HL-60 (cell line): ENCODE measurements around the gene PROCA1.

Experiments used
- DNase-seq, 2 experiments: peaks; one replicate each; pipeline ENCODE4 v3.0.0-alpha.2; 2010 to 2020; ENCODE audit warnings: low read depth in 1 of 2, low spot score in 1 of 2
- H3K27ac ChIP-seq: fragments of 250-450 bp; sonication (Bioruptor Pico); replicated peaks from 2 replicates; pipeline ENCODE4 v1.5.1; 2020; ENCODE audit warnings: mild to moderate bottlenecking, moderate library complexity
- H3K27me3 ChIP-seq: fragments of 250-450 bp; sonication (Bioruptor Pico); 2 replicates; pipeline ENCODE4 v1.5.1; 2021; ENCODE audit warnings: mild to moderate bottlenecking, moderate library complexity; ENCODE audit not compliant: insufficient read depth, poor library complexity, severe bottlenecking
- H3K4me3 ChIP-seq: replicated peaks from 2 replicates; pipeline ENCODE4 v1.5.1; 2011; ENCODE audit warnings: mild to moderate bottlenecking, control low read depth, low read length; ENCODE audit not compliant: insufficient read depth
- CTCF ChIP-seq: IDR thresholded peaks from one replicate; pipeline ENCODE4 v1.5.1; 2011; ENCODE audit warnings: low read length, control low read depth, inconsistent platforms; ENCODE audit not compliant: insufficient read depth
- GABPA ChIP-seq: IDR thresholded peaks from 2 replicates; pipeline ENCODE4 v1.6.1; 2012; ENCODE audit warnings: low read depth
- POLR2AphosphoS5 ChIP-seq: IDR thresholded peaks from 2 replicates; pipeline ENCODE4 v1.6.1; 2012; ENCODE audit warnings: low read depth
- SPI1 ChIP-seq: IDR thresholded peaks from 2 replicates; pipeline ENCODE4 v1.6.1; 2012; ENCODE audit warnings: low read depth, mild to moderate bottlenecking, borderline replicate concordance
- TF ChIP-seq, protein P1 (sequence below): IDR thresholded peaks from 2 replicates; pipeline ENCODE4 v1.6.1; 2012; ENCODE audit warnings: low read depth; ENCODE audit not compliant: insufficient replicate concordance

PROCA1 gene

DNA sequence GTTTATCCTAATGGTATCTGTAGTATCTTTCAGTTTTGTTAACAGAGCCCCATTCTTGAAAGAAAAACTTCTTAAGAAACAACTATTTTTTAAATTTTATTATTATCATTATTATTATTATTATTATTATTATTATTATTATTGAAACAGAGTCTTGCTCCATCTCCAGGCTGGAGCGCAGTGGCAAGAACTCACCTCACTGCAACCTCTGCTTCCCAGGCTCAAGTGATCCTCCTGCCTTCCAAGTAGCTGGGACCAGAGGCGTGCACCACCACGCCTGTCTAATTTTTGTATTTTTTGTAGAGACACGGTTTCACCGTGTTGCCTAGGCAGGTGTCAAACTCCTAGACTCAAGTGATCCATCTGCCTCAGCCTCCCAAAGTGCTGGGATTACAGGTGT is 26.3 kb downstream of the PROCA1 start:
- Histone ChIP-seq H3K27me3 (no peaks in the 10 kb centered on the region), H3K27ac (no peak overlapping the region), H3K4me3 (no peak overlapping the region)
- no peak for DNase-seq
- TF ChIP-seq CTCF (no peak), GABPA (no peak), POLR2AphosphoS5 (no peak), SPI1 (no peak)
- TF ChIP-seq, protein P1, sequence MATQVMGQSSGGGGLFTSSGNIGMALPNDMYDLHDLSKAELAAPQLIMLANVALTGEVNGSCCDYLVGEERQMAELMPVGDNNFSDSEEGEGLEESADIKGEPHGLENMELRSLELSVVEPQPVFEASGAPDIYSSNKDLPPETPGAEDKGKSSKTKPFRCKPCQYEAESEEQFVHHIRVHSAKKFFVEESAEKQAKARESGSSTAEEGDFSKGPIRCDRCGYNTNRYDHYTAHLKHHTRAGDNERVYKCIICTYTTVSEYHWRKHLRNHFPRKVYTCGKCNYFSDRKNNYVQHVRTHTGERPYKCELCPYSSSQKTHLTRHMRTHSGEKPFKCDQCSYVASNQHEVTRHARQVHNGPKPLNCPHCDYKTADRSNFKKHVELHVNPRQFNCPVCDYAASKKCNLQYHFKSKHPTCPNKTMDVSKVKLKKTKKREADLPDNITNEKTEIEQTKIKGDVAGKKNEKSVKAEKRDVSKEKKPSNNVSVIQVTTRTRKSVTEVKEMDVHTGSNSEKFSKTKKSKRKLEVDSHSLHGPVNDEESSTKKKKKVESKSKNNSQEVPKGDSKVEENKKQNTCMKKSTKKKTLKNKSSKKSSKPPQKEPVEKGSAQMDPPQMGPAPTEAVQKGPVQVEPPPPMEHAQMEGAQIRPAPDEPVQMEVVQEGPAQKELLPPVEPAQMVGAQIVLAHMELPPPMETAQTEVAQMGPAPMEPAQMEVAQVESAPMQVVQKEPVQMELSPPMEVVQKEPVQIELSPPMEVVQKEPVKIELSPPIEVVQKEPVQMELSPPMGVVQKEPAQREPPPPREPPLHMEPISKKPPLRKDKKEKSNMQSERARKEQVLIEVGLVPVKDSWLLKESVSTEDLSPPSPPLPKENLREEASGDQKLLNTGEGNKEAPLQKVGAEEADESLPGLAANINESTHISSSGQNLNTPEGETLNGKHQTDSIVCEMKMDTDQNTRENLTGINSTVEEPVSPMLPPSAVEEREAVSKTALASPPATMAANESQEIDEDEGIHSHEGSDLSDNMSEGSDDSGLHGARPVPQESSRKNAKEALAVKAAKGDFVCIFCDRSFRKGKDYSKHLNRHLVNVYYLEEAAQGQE = no peak

DNA sequence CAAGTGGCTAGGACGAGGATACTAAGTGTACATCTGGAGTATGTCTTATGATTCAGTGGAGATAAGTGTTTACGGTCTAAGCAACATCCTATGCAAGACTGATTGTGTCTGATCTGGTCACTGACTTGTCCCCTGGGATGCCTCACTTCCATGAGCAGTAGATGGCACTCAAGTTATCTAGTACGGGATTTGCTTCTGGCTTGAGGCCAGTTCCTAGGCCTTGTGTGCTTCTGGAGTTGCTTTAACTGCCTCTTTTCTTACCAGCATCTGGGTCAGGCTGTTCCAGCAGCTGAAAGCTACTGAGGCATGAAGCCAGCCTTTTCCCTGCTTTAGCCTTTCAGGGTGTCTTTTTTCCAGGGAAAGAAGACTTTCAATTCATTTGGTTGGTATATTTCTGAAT is 26.7 kb downstream of the PROCA1 start:
- H3K4me3 ChIP-seq = no peak overlapping the region
- TF ChIP-seq GABPA (no peak), CTCF (no peak), POLR2AphosphoS5 (no peak), SPI1 (no peak)

DNA sequence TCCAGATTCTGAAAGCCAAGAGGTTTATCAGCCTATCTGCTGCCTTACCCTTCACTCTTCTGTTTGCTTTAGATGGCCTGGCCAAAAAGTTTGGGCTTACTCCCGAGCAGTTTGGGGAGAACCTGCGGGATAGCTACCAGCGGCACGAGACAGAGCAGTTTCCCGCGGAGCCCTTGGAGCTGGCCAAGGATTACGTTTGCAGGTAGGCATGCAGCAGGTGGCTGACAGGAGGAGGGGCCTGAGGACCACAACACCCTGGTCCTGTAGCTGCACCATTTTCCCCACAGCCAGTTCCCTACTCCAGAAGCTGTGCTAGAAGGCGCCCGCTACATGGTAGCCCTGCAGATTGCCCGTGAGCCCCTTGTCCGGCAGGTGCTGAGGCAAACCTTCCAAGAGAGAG is 29.0 kb downstream of the PROCA1 start:
- TF ChIP-seq SPI1 = no peak
- no peak for TF ChIP-seq GABPA
- no peak for TF ChIP-seq CTCF
- no peak for TF ChIP-seq POLR2AphosphoS5
- TF ChIP-seq, protein P1 = no peak
- Histone ChIP-seq H3K4me3 (no peak overlapping the region), H3K27ac (no peak overlapping the region), H3K27me3 (no peaks in the 10 kb centered on the region)
- DNase-seq = no peak

More for the DNA sequence above, 26.7 kb downstream of the PROCA1 start:
- no peak for DNase-seq
- H3K27me3 ChIP-seq = no peaks in the 10 kb centered on the region
- H3K27ac ChIP-seq = no peak overlapping the region

DNA sequence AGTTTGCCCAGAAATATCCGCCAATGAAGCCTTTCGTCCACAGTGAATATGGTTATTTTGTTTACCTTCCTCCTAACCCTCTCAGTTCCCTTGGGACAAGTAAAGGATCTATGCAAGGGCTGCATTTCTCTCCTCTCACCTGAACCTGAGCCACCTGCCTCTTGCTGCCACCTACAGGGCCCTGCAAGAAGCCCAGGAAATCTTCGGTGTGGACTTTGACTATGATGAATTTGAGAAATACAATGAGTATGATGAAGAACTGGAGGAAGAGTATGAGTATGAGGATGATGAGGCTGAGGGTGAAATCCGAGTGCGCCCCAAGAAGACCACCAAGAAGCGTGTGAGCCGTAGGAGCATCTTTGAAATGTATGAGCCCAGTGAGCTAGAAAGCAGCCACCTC is 35.7 kb downstream of the PROCA1 start:
- Histone ChIP-seq H3K4me3 (no peak overlapping the region), H3K27me3 (no peaks in the 10 kb centered on the region), H3K27ac (no peak overlapping the region)
- no peak for DNase-seq
- TF ChIP-seq CTCF (no peak), GABPA (no peak), POLR2AphosphoS5 (no peak), SPI1 (no peak)
- TF ChIP-seq, protein P1 = no peak
